ENCODE results near the gene PSMD1. TPM values are rescaled to one million over a fixed set of nuclear protein-coding genes. Genes with fewer than 3 reads are reported as not detected.

The PSMD1 gene
- total RNA-seq, 2 experiments from 2014 or later, result 27.9 to 31.3 TPM

- no peak for ATAC-seq (ENCODE audit: poor library complexity)
These were observed 48.5 kb upstream of the PSMD1 start for GRCh38 chr2:231008131-231008530.

GRCh38 chr2:231009236-231009919 lies 47.3 kb upstream of the PSMD1 start:
- intact Hi-C loops (cut with DNase I, micrococcal nuclease), result no loop called here
- Mint-ChIP-seq H3K4me1 (ENCODE audit: low read depth) (no peaks in the 10 kb centered on the region), H3K36me3 (ENCODE audit: low read depth) (no peaks in the 10 kb centered on the region), H3K9me3 (peaks cover 5% of the 10 kb centered on the region), H3K4me3 (no peak overlapping the region), H3K27me3 (peaks cover 6% of the 10 kb centered on the region), H3K27ac (no peak overlapping the region)
- CTCF ChIA-PET, result no interaction called here
- DNase-seq, result no peak
- Histone ChIP-seq H3K27ac (ENCODE audit: low read depth in 1 of 2, low read length in 2 of 2) (no peak overlapping the region), H3K4me3 (ENCODE audit: low read length) (no peak overlapping the region), H3K36me3 (ENCODE audit: insufficient read depth, low read length) (no peaks in the 10 kb centered on the region), H3K4me1 (ENCODE audit: insufficient read depth, low read length) (no peaks in the 10 kb centered on the region), H3K27me3 (ENCODE audit: control insufficient read depth in 1 of 2, insufficient read depth in 2 of 2, low read length in 2 of 2) (peaks cover 0 to under 1% of the 10 kb centered on the region in 2 experiments), H3K9me3 (ENCODE audit: control insufficient read depth in 1 of 2, insufficient read depth in 1 of 2, low read length in 2 of 2) (no peaks in the 10 kb centered on the region)
- TF ChIP-seq CTCF (IDR thresholded peaks at IDR 0.05), result no peak
- ATAC-seq (ENCODE audit: poor library complexity), result no peak
- POLR2A ChIA-PET, result no interaction called here

More at GRCh38 chr2:231008131-231008530, 48.5 kb upstream of the PSMD1 start:
- no peak for TF ChIP-seq CTCF (IDR thresholded peaks at IDR 0.05)
- Mint-ChIP-seq H3K27ac (no peak overlapping the region), H3K9me3 (peaks cover 5% of the 10 kb centered on the region), H3K36me3 (ENCODE audit: low read depth) (no peaks in the 10 kb centered on the region), H3K27me3 (peaks cover 8% of the 10 kb centered on the region), H3K4me3 (no peak overlapping the region), H3K4me1 (ENCODE audit: low read depth) (no peaks in the 10 kb centered on the region)
- Histone ChIP-seq H3K36me3 (ENCODE audit: insufficient read depth, low read length) (no peaks in the 10 kb centered on the region), H3K27ac (ENCODE audit: low read depth in 1 of 2, low read length in 2 of 2) (no peak overlapping the region), H3K4me1 (ENCODE audit: insufficient read depth, low read length) (no peaks in the 10 kb centered on the region), H3K27me3 (ENCODE audit: control insufficient read depth in 1 of 2, insufficient read depth in 2 of 2, low read length in 2 of 2) (peaks cover 0 to 2% of the 10 kb centered on the region in 2 experiments), H3K4me3 (ENCODE audit: low read length) (no peak overlapping the region), H3K9me3 (ENCODE audit: control insufficient read depth in 1 of 2, insufficient read depth in 1 of 2, low read length in 2 of 2) (no peaks in the 10 kb centered on the region)
- intact Hi-C loops (cut with DNase I, micrococcal nuclease), result no loop called here
- POLR2A ChIA-PET, result no interaction called here
- DNase-seq, result no peak
- CTCF ChIA-PET, result no interaction called here

- Mint-ChIP-seq H3K27me3 (peaks cover 10% of the 10 kb centered on the region), H3K36me3 (ENCODE audit: low read depth) (no peaks in the 10 kb centered on the region)
- CTCF ChIA-PET, result no interaction called here
These were observed 46.4 kb upstream of the PSMD1 start for GRCh38 chr2:231010201-231010730.

More at GRCh38 chr2:231010201-231010730, 46.4 kb upstream of the PSMD1 start:
- no peak overlapping the region for H3K27ac Mint-ChIP-seq
- H3K4me1 Mint-ChIP-seq (ENCODE audit: low read depth), result no peaks in the 10 kb centered on the region
- no peak overlapping the region for H3K4me3 ChIP-seq (ENCODE audit: low read length)
- H3K27ac ChIP-seq (ENCODE audit: low read depth in 1 of 2, low read length in 2 of 2), result no peak overlapping the region
- H3K4me1 ChIP-seq (ENCODE audit: insufficient read depth, low read length), result no peaks in the 10 kb centered on the region
- intact Hi-C loops (cut with DNase I, micrococcal nuclease), result no loop called here
- DNase-seq, result no peak
- no peaks in the 10 kb centered on the region for H3K9me3 ChIP-seq (ENCODE audit: control insufficient read depth in 1 of 2, insufficient read depth in 1 of 2, low read length in 2 of 2)
- H3K36me3 ChIP-seq (ENCODE audit: insufficient read depth, low read length), result no peaks in the 10 kb centered on the region
- POLR2A ChIA-PET, result no interaction called here
- ATAC-seq (ENCODE audit: poor library complexity), result no peak
- peaks cover 0 to 6% of the 10 kb centered on the region in 2 experiments for H3K27me3 ChIP-seq (ENCODE audit: control insufficient read depth in 1 of 2, insufficient read depth in 2 of 2, low read length in 2 of 2)
- H3K9me3 Mint-ChIP-seq, result peaks cover 3% of the 10 kb centered on the region
- no peak overlapping the region for H3K4me3 Mint-ChIP-seq
- TF ChIP-seq CTCF (IDR thresholded peaks at IDR 0.05), result no peak

All from CD4-positive, alpha-beta T cell (primary cell).